ENCODE data around the gene SMAD4. TPM values are rescaled to one million over a fixed set of nuclear protein-coding genes. Genes with fewer than 3 reads are reported as not detected.
A peak's percentile ranks its signal among the peaks of the same experiment; 100 is the strongest.

SMAD4 gene
- total RNA-seq, 1 experiment from 2014 or later: 19.7 TPM

- Histone ChIP-seq H3K4me2 (ENCODE audit: low read length) (no peak overlapping the region), H3K4me3 (ENCODE audit: low read length) (no peak overlapping the region), H3K27me3 (ENCODE audit: low read length) (no peaks in the 10 kb centered on the region), H2AFZ (ENCODE audit: low read length) (no peak overlapping the region), H3K27ac (ENCODE audit: low read length) (no peak overlapping the region), H3K9ac (ENCODE audit: low read length) (no peak overlapping the region), H3K36me3 (ENCODE audit: low read depth, low read length) (no peaks in the 10 kb centered on the region), H3K9me2 (replicated peaks; ENCODE audit: low read length) (no peaks in the 10 kb centered on the region), H3K79me2 (ENCODE audit: low read length) (no peaks in the 10 kb centered on the region), H3K9me3 (ENCODE audit: low read length) (no peaks in the 10 kb centered on the region), H3F3A (ENCODE audit: low read length, unreplicated experiment) (no peaks in the 10 kb centered on the region), H4K20me1 (ENCODE audit: low read length) (no peaks in the 10 kb centered on the region), H3K4me1 (ENCODE audit: insufficient read depth, low read length) (no peaks in the 10 kb centered on the region)
- TF ChIP-seq EZH2phosphoT487 (IDR thresholded peaks at IDR 0.05; ENCODE audit: borderline replicate concordance, low read length): no peak
- TF ChIP-seq EZH2 (IDR thresholded peaks at IDR 0.05; ENCODE audit: low read length, unreplicated experiment): no peak
- no peak for TF ChIP-seq CTCF (conservative IDR thresholded peaks at IDR 0.05; ENCODE audit: low read depth, low read length)
- no TSS peak for BruUV-seq (replicated peaks)
- intact Hi-C loops (cut with micrococcal nuclease): no loop called here
- DNase-seq (no peak), ATAC-seq (no peak)
- CTCF ChIA-PET: interaction anchor here (0.5 kb wide), 1 partner anchor 484 kb away, joined by 4 read pairs; no protein-coding TSS in a partner anchor
- POLR2A ChIA-PET (ENCODE audit: unreplicated experiment): no interaction called here
These were observed 22.8 kb upstream of the SMAD4 start for GRCh38 chr18:51006948-51007789.

GRCh38 chr18:51007790-51008139, 22.2 kb upstream of the SMAD4 start:
- H3K27me3 ChIP-seq (ENCODE audit: low read length): no peaks in the 10 kb centered on the region
- DNase-seq (no peak), ATAC-seq (no peak)
- no peak for TF ChIP-seq CTCF (conservative IDR thresholded peaks at IDR 0.05; ENCODE audit: low read depth, low read length)
- no peak for TF ChIP-seq EZH2 (IDR thresholded peaks at IDR 0.05; ENCODE audit: low read length, unreplicated experiment)
- no peak for TF ChIP-seq EZH2phosphoT487 (IDR thresholded peaks at IDR 0.05; ENCODE audit: borderline replicate concordance, low read length)
- no peaks in the 10 kb centered on the region for H3F3A ChIP-seq (ENCODE audit: low read length, unreplicated experiment)
- CTCF ChIA-PET: no interaction called here
- intact Hi-C loops (cut with micrococcal nuclease): no loop called here
- POLR2A ChIA-PET (ENCODE audit: unreplicated experiment): no interaction called here
- H3K9ac ChIP-seq (ENCODE audit: low read length): no peak overlapping the region
- no peaks in the 10 kb centered on the region for H3K36me3 ChIP-seq (ENCODE audit: low read depth, low read length)
- no peaks in the 10 kb centered on the region for H4K20me1 ChIP-seq (ENCODE audit: low read length)
- H3K4me2 ChIP-seq (ENCODE audit: low read length): no peak overlapping the region
- H3K27ac ChIP-seq (ENCODE audit: low read length): no peak overlapping the region
- H2AFZ ChIP-seq (ENCODE audit: low read length): no peak overlapping the region
- no peaks in the 10 kb centered on the region for H3K9me3 ChIP-seq (ENCODE audit: low read length)
- H3K4me3 ChIP-seq (ENCODE audit: low read length): no peak overlapping the region
- H3K4me1 ChIP-seq (ENCODE audit: insufficient read depth, low read length): no peaks in the 10 kb centered on the region
- H3K79me2 ChIP-seq (ENCODE audit: low read length): no peaks in the 10 kb centered on the region
- no TSS peak for BruUV-seq (replicated peaks)
- H3K9me2 ChIP-seq (replicated peaks; ENCODE audit: low read length): no peaks in the 10 kb centered on the region

- Histone ChIP-seq H3F3A (ENCODE audit: low read length, unreplicated experiment) (no peaks in the 10 kb centered on the region), H3K36me3 (ENCODE audit: low read depth, low read length) (no peaks in the 10 kb centered on the region), H2AFZ (ENCODE audit: low read length) (no peak overlapping the region), H3K79me2 (ENCODE audit: low read length) (no peaks in the 10 kb centered on the region), H3K4me3 (ENCODE audit: low read length) (no peak overlapping the region), H3K27ac (ENCODE audit: low read length) (no peak overlapping the region), H3K9me2 (replicated peaks; ENCODE audit: low read length) (no peaks in the 10 kb centered on the region), H3K4me2 (ENCODE audit: low read length) (no peak overlapping the region), H3K4me1 (ENCODE audit: insufficient read depth, low read length) (no peaks in the 10 kb centered on the region), H3K27me3 (ENCODE audit: low read length) (no peaks in the 10 kb centered on the region), H3K9ac (ENCODE audit: low read length) (no peak overlapping the region), H3K9me3 (ENCODE audit: low read length) (no peaks in the 10 kb centered on the region), H4K20me1 (ENCODE audit: low read length) (no peaks in the 10 kb centered on the region)
- no peak for ATAC-seq
- POLR2A ChIA-PET (ENCODE audit: unreplicated experiment): interaction anchor here (0.5 kb wide), 1 partner anchor 188 kb away, joined by 3 read pairs; no protein-coding TSS in a partner anchor
- CTCF ChIA-PET: no interaction called here
- TF ChIP-seq CTCF (conservative IDR thresholded peaks at IDR 0.05; ENCODE audit: low read depth, low read length): no peak
- no peak for TF ChIP-seq EZH2 (IDR thresholded peaks at IDR 0.05; ENCODE audit: low read length, unreplicated experiment)
- no peak for TF ChIP-seq EZH2phosphoT487 (IDR thresholded peaks at IDR 0.05; ENCODE audit: borderline replicate concordance, low read length)
- no TSS peak for BruUV-seq (replicated peaks)
- peak; percentile 5 for DNase-seq
- intact Hi-C loops (cut with micrococcal nuclease): no loop called here
These were observed 20.9 kb upstream of the SMAD4 start for GRCh38 chr18:51009072-51009471.

All from PC-3 (cell line).